HL-60/S4 treated with phorbol 12-myristate 13-acetate at 8.2 ng/mL for 4 days and 3 days (cell line): ENCODE measurements around the gene MARK1.

Source experiments
- in situ Hi-C: fragments of 300-500 bp; cut with MboI; formaldehyde crosslinking; loops from 2 replicates; pipeline ENCODE4 v1.15.0; 2022; ENCODE audit warnings: low sequenced_read_pairs

Gene MARK1

DNA sequence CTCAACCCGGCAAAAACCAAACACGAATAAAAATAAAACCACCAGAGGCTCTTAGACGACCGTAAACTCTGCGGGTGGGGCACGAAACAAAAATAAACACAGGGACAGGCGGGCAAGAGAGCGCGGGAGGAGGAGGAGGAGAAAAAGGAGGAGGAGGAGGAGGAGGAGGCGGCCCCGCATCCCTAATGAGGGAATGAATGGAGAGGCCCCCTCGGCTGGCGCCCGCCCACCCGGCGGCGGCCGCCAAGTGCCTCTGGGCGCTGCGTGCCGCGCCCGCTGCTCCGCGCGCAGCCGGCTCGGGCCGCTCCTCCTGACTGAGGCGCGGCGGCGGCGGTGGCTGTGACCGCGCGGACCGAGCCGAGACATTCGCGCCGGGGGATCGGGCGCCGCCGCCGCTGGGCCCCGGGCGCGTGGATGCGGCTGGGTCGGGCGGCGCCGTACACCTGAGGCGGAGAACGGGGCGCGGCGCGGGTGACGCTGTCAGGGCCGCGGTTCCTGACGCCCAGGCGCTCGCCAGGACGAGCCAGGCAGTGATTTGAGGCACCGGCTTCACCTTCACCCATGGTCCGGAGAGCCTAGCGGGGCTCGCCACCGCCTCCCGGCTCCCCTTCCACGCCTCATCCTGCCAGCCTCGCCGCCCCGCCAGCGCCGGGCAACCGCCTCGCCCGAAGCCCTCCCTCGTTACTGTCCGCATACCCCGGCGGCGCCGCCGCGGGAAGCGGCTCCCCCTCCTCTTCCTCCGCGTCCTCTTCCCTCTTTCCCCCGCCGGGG, at the start of gene MARK1:
Gene MARK1, plus strand, starts transcription at position 229 of the 771 bp plus-strand sequence. CDS start 687 bp downstream, outside the sequence.
- in situ Hi-C loops, result no loop called here

DNA sequence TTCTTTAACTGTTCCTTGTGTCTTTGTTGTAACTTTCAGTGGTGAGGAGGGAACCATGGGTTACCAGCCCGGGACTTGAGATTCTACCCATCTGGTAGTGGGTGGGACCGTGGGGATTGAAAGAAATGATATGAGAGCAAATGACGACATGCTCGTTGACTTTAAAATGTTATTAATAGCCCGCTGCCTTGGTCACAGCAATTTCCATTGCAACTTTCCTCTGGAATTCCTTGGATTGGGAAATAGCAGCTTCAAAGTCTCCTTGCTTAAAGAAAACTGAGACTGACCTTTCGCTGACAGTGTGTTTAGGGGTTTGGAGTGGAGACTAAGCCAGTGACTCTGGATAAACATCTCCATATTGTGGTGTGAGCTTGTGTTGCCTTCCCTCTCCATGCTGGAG, 44.2 kb upstream of the MARK1 start:
- in situ Hi-C loops, result no loop called here

- in situ Hi-C loops, result no loop called here
Observed at GRCh38 chr1:220484135-220484534, 43.8 kb upstream of the MARK1 start.

DNA sequence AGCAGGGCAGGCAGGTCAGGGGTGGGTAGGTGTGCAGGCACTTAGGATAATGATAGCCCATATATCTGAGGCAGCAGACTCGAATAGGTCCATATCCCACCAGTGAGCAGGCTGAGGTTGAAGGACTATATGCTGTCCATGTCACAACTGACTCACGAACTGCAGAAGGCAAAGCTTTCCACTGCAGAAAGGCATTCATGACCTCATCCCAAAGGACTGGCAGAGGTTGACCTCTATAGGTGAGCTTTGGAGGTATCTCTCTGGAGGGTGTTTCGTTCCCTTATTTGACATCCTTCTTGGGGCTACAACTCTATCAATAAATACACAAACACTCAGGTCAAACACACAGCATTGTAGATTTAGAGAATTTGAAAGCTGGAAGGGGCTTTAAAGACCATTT, 42.8 kb upstream of the MARK1 start:
- in situ Hi-C loops, result no loop called here

DNA sequence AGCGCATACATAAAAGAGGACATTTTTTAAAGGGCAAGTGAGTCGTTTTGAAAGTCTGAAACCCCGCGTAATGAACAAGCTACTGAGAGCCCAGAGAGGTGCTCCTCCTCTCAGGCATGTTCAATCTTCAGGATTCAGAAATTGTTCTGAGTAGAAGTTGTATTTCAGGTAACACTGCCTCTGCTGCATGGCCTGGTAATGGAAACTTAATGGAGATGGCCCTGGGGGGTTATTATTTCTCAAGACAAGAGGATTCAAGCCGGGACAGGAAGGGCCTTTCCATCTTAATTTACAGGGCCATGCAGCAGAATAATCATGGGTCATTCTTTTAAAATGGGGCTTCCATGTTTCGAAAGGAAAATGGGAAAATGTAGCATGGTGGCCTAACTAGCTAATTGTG, 42.1 kb upstream of the MARK1 start:
- in situ Hi-C loops, result no loop called here

- in situ Hi-C loops, result no loop called here
Observed at GRCh38 chr1:220487297-220487820, 40.6 kb upstream of the MARK1 start.

GRCh38 chr1:220491891-220492290, 36.0 kb upstream of the MARK1 start:
- in situ Hi-C loops, result no loop called here

- in situ Hi-C loops, result no loop called here
Observed at GRCh38 chr1:220497220-220497947, 30.6 kb upstream of the MARK1 start.

- in situ Hi-C loops, result no loop called here
Observed at GRCh38 chr1:220498188-220498587, 29.7 kb upstream of the MARK1 start.

GRCh38 chr1:220500372-220500771, 27.6 kb upstream of the MARK1 start:
- in situ Hi-C loops, result no loop called here

DNA sequence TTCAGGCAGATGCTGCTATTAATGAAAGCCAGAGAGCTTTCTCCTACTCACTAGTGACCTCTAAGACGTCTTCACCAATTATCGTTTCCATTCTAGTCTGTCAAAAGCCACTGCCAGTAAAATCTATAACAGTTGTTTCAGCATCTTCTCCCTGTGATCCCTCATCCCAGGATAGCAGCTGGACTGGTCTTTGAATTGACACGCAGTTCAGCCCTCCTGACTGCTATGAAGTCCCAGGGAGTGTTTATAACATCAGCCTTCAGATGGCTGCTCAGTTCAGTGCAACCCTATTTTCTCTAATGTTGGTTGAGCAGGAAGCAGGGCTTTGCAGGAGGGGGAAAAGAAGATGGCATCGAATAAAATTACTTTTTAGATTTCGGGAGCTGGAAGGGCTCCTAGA, 23.6 kb upstream of the MARK1 start:
- in situ Hi-C loops, result no loop called here

GRCh38 chr1:220507085-220507484, 20.9 kb upstream of the MARK1 start:
- in situ Hi-C loops, result no loop called here

GRCh38 chr1:220511179-220511578, 16.8 kb upstream of the MARK1 start:
- in situ Hi-C loops, result no loop called here

DNA sequence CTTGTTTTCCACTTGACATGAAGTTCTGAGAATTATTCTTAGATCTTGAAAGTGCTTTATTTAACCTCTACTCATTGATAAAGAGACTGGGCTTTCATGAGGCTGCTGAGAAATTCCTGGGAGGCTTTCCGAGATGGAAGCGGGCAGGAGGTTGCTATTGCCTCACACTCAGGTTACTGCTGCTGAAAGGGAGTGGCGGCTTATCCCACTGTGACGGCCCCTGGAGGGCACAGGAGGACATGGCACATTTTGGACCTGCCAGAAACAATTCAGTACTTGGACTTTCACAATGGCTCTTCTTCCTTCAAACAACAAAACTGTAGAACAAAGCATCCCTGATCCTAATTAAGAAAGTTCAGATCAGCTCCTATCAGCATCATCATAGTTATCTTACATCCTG, 16.2 kb upstream of the MARK1 start:
- in situ Hi-C loops, result no loop called here

DNA sequence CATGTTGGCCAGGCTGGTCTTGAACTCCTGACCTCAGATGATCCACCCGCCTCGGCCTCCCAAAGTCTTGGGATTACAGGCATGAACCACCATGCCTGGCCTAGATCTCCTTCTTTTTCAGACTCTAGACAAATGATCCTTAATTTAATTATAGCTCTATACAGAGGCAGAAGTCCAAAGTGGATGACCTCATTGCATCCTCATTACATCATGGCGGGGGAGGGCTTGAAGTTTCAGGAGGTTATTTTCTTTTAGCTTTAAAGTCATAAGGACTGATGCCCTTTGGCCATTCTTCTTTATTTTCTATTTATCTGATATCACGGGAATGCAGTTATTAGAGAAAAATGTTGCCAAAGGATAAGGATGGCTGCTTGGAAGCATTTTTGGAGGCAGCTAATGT, 14.1 kb upstream of the MARK1 start:
- in situ Hi-C loops, result no loop called here

DNA sequence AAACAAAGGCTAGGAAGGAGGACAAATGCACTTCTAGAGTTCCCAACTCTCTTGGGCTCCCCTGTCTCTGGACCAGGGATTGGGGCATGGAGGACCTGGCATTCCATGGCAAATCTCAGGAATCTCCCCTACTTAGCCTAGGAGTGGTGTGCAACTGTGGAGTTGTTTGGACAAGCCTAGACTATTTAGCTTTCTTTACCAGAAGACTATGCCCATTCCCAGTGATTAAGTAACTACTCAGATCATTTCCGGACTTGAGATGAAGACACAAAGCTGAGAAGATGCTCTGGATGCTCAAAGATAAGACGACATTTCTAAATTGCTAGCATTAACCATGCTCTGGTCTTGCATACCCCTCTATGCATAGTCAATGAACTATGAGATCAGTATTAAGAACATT, 13.7 kb upstream of the MARK1 start:
- in situ Hi-C loops, result no loop called here

DNA sequence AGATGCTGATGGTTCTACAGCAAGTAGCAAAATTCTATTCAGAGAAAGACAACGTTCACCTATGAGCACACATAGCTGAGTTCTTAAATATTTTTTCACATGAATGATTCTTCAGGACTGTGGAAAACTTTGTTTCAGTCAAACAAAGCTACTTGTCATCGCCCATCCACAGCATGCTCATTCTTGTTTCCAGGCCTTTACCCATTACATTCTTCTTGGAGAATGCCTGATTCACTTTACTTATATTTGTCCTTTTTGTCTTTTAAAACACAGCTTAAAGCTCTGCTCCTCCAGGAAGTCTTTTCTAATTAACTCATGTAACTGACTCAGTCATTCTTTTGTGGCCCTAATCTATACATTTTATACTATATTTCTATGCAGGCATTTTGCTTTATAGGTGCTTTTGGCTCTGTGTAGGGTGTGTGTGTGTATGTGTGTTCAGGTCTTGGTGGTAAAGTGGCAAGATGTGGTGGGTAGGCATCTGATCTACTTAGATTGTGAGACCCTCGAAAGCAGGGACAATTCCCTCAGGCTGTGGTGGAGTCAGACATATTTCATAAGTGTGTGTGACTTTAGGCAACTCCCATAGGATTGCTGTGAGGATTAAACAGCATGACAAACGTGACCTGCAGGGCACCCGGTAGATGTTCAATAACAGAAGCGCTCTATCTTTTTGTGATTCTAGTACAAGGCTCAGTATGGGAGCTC, 11.8 kb upstream of the MARK1 start:
- in situ Hi-C loops, result no loop called here

GRCh38 chr1:220516722-220517042, 11.3 kb upstream of the MARK1 start:
- in situ Hi-C loops, result no loop called here

DNA sequence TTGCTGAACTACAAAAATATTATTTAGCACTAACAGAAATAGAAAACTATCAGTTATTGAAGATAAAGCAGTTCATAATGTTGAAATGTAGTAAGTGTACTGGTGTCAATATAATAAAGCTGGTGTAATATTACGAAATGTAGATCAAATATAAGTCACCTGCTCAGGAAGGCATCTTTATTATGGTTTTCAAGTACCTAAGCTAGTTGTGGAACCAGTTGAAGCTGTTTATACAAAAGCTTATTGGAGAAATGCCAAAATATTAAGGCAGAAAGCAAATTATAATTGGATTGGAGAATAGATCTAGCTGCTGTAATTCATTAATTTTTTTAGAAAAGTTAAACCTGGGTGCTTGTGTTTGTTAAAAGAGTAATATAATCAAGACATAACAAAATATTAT, 6.2 kb upstream of the MARK1 start:
- in situ Hi-C loops, result no loop called here

DNA sequence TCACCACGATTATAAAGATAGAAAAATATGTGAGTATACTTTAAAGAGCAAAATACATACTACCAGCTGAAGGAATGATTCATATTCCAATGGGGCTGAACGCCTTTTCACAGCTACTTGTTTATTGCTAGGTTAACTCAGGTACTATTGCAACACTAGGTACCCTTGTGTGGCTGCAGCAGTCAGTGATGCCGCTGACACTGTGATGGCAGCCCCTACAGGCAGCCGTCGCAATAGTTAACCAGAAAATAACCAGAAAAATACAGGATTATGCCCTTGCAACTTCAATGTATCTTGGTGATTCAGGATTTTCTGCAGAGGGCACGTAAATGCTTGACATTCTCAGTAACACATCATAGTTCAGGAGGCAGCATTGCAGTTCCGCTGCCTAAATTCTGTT, 1.6 kb upstream of the MARK1 start:
- in situ Hi-C loops, result no loop called here

GRCh38 chr1:220527279-220527907, 543 bp upstream of the MARK1 start:
- in situ Hi-C loops, result no loop called here
